ENCODE results near the gene ETV1. TPM values are rescaled to one million over a fixed set of nuclear protein-coding genes. Genes with fewer than 3 reads are reported as not detected.

ETV1 gene
- total RNA-seq, 1 donor from 2014 or later: 89.0 TPM

- no peaks in the 10 kb centered on the region for H3K9me3 ChIP-seq
- no peaks in the 10 kb centered on the region for H3K4me1 ChIP-seq
- ATAC-seq (no peak), DNase-seq (no peak)
- H3K27ac ChIP-seq: no peak overlapping the region
- H3K36me3 ChIP-seq: no peaks in the 10 kb centered on the region
- intact Hi-C loops (cut with DNase I): no loop called here
- no peak overlapping the region for H3K4me3 ChIP-seq
- TF ChIP-seq CTCF (IDR thresholded peaks at IDR 0.05): no peak
- H3K27me3 ChIP-seq (ENCODE audit: low read depth): no peaks in the 10 kb centered on the region
These were observed 11.7 kb upstream of the ETV1 start for GRCh38 chr7:14001139-14001538.

DNA sequence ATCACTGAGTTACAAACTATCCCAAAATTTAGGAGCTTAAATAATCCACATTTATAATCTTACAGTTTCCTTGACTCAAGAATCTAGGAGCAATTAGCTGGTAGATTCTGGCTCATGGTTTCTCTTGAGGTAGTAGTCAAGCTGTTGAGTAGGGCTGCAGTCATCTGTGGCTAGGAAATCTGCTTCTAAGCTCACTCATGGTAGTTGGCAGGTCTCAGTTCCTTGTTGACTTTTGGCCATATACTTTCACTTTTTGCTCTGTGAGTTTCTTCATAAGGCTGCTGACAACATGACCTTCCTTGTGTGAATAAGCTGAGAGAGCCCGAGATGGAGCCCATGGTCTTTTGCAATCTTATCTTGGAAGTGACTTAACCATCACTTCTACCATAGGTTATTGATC is 10.8 kb upstream of the ETV1 start:
- intact Hi-C loops (cut with DNase I): no loop called here
- Histone ChIP-seq H3K27me3 (ENCODE audit: low read depth) (no peaks in the 10 kb centered on the region), H3K4me1 (no peaks in the 10 kb centered on the region), H3K9me3 (no peaks in the 10 kb centered on the region), H3K27ac (no peak overlapping the region), H3K36me3 (no peaks in the 10 kb centered on the region), H3K4me3 (no peak overlapping the region)
- no peak for DNase-seq
- no peak for TF ChIP-seq CTCF (IDR thresholded peaks at IDR 0.05)
- ATAC-seq: peak in 1 of 2 donors; percentile 11

DNA sequence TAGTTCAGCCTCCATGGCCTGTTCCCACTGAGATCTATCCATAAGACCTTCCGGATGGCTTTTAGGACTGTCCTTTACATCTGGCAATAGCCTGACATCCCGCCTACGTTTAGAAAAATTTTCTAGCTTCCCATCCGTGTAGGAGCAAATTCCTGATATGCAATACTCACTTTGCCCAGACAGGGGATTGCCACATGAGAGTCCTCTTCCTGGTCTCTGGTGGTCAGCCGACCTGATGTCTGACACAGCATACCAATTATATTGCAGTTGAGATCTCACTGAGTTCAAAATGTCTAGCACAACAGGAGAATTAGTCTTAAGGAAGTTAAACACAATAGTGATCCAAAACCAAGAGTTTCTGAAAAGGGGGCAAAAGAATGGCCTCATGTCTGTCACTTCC is 9.4 kb upstream of the ETV1 start:
- no peak overlapping the region for H3K4me3 ChIP-seq
- H3K36me3 ChIP-seq: no peaks in the 10 kb centered on the region
- no peak overlapping the region for H3K27ac ChIP-seq
- no peak for DNase-seq
- H3K27me3 ChIP-seq (ENCODE audit: low read depth): no peaks in the 10 kb centered on the region
- intact Hi-C loops (cut with DNase I): no loop called here
- H3K9me3 ChIP-seq: no peaks in the 10 kb centered on the region
- no peak for TF ChIP-seq CTCF (IDR thresholded peaks at IDR 0.05)
- no peaks in the 10 kb centered on the region for H3K4me1 ChIP-seq
- ATAC-seq: no peak

DNA sequence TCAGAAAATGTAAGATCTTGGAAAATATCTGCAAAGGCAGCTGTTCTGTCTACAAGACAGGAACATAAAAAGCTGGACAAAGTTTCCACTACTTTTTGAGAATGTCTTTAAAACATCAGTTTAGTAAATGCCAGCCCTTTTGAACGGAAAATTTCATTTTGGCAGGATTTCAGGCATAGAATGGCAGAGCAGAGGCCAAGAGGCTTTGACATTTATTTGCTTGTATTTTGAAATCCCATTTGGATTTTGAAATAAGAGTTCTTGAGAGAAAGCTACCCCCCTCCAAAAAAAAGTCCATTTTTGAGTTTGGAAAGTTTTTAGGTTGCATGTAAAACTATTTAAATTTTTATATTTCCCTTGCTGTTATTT is 3.1 kb upstream of the ETV1 start:
- no peaks in the 10 kb centered on the region for H3K27me3 ChIP-seq (ENCODE audit: low read depth)
- ATAC-seq (no peak), DNase-seq (no peak)
- H3K4me3 ChIP-seq: peak overlapping the region; percentile 65
- no peaks in the 10 kb centered on the region for H3K36me3 ChIP-seq
- H3K9me3 ChIP-seq: no peaks in the 10 kb centered on the region
- no peak for TF ChIP-seq CTCF (IDR thresholded peaks at IDR 0.05)
- intact Hi-C loops (cut with DNase I): no loop called here
- H3K4me1 ChIP-seq: peaks cover 4% of the 10 kb centered on the region
- H3K27ac ChIP-seq: peak overlapping the region; percentile 81

GRCh38 chr7:13991791-13992595 is 2.5 kb upstream of the ETV1 start:
- peak overlapping the region; percentile 65 for H3K4me3 ChIP-seq
- ATAC-seq (no peak), DNase-seq (no peak)
- peak overlapping the region; percentile 81 for H3K27ac ChIP-seq
- no peaks in the 10 kb centered on the region for H3K9me3 ChIP-seq
- TF ChIP-seq CTCF (IDR thresholded peaks at IDR 0.05): no peak
- intact Hi-C loops (cut with DNase I): no loop called here
- no peaks in the 10 kb centered on the region for H3K36me3 ChIP-seq
- H3K27me3 ChIP-seq (ENCODE audit: low read depth): no peaks in the 10 kb centered on the region
- peaks cover 4% of the 10 kb centered on the region for H3K4me1 ChIP-seq

Data from lower lobe of right lung (tissue), 2 donors.